Measurements from ENCODE around the gene C12orf57.

The C12orf57 gene

DNA sequence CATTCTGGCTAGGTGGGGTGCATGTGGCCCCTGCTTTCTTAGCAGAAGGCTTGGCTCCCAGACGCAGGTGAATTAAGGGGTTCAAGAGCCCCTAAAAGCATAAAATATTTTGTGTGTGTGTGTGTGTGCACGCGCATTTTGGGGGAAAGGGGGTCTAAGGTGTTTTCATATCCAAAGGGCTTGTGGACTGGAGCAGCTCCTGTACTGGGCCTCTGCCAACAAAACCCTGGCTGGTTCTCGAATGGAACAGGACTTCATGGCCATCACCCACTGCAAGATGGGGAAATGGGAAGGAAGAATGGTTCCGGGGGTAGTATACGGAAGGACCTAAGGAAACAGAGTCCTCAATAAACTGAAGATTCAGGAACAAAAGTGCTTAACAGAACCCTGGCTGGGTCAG is 20.0 kb upstream of the C12orf57 start:
- DNase-seq (ENCODE audit: low spot score): no peak

DNA sequence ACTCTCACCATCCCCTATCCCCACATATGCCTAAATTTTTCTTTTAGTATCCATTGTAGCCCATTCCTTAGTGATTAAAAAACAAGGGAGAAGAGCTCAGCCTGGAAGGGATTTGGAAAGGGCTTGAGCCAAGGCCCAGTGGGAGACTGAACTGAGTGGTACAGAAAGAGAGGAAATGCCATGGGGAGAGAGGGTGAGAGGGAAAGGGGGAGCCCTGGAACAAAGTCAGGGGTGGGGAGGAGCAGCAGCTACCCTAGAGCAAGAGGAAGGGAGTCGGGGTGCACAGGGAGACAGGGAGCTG is 18.6 kb upstream of the C12orf57 start:
- Histone ChIP-seq H3K4me1 (ENCODE audit: insufficient read depth, poor library complexity, severe bottlenecking) (peaks cover 32% of the 10 kb centered on the region), H3K27ac (ENCODE audit: poor library complexity, severe bottlenecking) (peak overlapping the region; percentile 94), H3K9me3 (ENCODE audit: severe bottlenecking) (no peaks in the 10 kb centered on the region), H3K4me3 (ENCODE audit: severe bottlenecking) (peak overlapping the region; percentile 29), H3K27me3 (ENCODE audit: insufficient read depth, poor library complexity, severe bottlenecking) (no peaks in the 10 kb centered on the region), H3K36me3 (ENCODE audit: low read depth) (peaks cover 21% of the 10 kb centered on the region)
- DNase-seq (ENCODE audit: low spot score): no peak
- ATAC-seq (ENCODE audit: low read depth): no peak; the same call in 1 of the 3 replicates
- TF ChIP-seq, protein P1, sequence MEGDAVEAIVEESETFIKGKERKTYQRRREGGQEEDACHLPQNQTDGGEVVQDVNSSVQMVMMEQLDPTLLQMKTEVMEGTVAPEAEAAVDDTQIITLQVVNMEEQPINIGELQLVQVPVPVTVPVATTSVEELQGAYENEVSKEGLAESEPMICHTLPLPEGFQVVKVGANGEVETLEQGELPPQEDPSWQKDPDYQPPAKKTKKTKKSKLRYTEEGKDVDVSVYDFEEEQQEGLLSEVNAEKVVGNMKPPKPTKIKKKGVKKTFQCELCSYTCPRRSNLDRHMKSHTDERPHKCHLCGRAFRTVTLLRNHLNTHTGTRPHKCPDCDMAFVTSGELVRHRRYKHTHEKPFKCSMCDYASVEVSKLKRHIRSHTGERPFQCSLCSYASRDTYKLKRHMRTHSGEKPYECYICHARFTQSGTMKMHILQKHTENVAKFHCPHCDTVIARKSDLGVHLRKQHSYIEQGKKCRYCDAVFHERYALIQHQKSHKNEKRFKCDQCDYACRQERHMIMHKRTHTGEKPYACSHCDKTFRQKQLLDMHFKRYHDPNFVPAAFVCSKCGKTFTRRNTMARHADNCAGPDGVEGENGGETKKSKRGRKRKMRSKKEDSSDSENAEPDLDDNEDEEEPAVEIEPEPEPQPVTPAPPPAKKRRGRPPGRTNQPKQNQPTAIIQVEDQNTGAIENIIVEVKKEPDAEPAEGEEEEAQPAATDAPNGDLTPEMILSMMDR (IDR thresholded peaks at IDR 0.05; ENCODE audit: poor library complexity, severe bottlenecking): no peak

More for the DNA sequence above, 20.0 kb upstream of the C12orf57 start:
- ATAC-seq (ENCODE audit: low read depth): no peak
- H3K4me1 ChIP-seq (ENCODE audit: insufficient read depth, poor library complexity, severe bottlenecking): peaks cover 34% of the 10 kb centered on the region
- no peaks in the 10 kb centered on the region for H3K9me3 ChIP-seq (ENCODE audit: severe bottlenecking)
- peak overlapping the region; percentile 94 for H3K27ac ChIP-seq (ENCODE audit: poor library complexity, severe bottlenecking)
- peaks cover 24% of the 10 kb centered on the region for H3K36me3 ChIP-seq (ENCODE audit: low read depth)
- TF ChIP-seq, protein P1 (IDR thresholded peaks at IDR 0.05; ENCODE audit: poor library complexity, severe bottlenecking): no peak
- no peak overlapping the region for H3K4me3 ChIP-seq (ENCODE audit: severe bottlenecking)
- H3K27me3 ChIP-seq (ENCODE audit: insufficient read depth, poor library complexity, severe bottlenecking): no peaks in the 10 kb centered on the region

DNA sequence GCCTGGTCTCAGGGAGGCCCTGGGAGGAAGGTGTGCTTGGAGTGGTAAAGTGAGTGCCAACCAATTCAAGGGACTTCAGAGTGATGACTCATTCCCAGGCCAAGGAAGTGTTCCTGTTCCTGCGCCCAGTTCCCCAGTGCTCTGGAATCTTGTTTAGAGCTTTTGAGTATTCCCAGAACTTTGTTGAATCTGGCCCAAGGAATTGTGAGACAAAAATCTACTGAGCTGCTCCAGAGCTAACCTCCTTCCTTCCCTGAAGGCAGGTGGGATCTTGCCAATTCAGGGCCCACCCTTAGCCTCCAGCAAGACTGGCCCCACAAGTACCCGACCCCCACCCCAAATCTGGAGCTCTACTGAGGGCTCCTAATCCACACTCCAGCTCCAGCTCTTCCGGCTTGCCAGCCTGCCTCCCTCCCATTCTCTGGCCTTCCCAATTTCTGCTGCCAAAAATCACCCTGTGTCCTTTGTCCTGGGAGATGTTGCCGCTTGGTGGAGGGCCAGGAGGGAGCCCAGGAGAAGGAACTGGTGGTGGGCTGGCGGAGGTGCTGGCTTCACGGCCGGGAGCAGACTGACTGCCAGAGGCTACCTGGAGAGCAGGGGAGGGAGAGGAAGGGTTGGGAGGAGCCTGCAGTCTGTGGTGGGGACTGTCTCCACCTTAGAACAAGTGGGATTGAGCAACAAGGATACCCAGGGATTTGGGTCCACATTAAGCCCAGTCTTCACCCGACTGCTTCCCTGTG is 18.1 kb upstream of the C12orf57 start:
- peak; percentile 64 for ATAC-seq (ENCODE audit: low read depth)
- H3K9me3 ChIP-seq (ENCODE audit: severe bottlenecking): no peaks in the 10 kb centered on the region
- no peaks in the 10 kb centered on the region for H3K27me3 ChIP-seq (ENCODE audit: insufficient read depth, poor library complexity, severe bottlenecking)
- TF ChIP-seq, protein P1 (IDR thresholded peaks at IDR 0.05; ENCODE audit: poor library complexity, severe bottlenecking): no peak
- H3K4me3 ChIP-seq (ENCODE audit: severe bottlenecking): peak overlapping the region; percentile 29
- DNase-seq (ENCODE audit: low spot score): no peak
- peaks cover 32% of the 10 kb centered on the region for H3K4me1 ChIP-seq (ENCODE audit: insufficient read depth, poor library complexity, severe bottlenecking)
- peaks cover 26% of the 10 kb centered on the region for H3K36me3 ChIP-seq (ENCODE audit: low read depth)
- peak overlapping the region; percentile 94 for H3K27ac ChIP-seq (ENCODE audit: poor library complexity, severe bottlenecking)

DNA sequence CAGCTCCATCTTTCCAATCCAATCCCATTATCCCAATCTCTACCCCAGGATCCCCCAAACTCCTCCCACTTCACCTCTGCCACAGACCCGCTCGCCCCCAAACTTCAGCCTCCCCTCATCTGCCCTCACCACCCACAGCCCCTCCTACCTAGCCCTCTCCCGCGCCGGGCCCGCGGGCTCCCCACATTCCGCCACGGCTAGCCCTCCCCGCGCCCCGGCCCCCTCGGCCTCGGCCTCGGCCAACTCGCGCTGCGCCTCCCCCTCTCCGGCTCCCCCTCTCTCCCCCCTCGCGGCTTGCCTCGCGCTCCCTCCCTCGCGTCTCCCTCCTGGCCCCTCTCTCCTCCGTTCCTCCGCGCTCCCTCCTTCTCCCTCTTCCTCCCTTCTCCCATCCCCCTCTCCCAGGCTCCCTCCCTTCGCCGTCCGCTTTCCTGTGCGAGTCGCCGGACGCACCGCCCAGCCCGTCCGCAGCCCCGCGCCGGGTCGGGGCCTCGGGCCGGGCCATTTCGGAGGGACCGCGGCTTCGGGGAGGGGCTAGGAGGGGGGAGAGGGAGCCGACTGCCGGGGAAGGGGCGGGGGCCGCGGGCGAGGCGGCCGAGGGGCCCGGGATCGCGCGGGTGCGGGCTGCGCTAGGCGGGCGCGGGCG is 16.3 kb upstream of the C12orf57 start, which contains the start of gene ATN1:
ATN1 (plus strand) TSS at position 581 of the 643 bp plus-strand sequence. CDS start 6,043 bp downstream, outside the sequence.
- peak; percentile 7; the same call in 2 of the 3 replicates for ATAC-seq (ENCODE audit: low read depth)
- Histone ChIP-seq H3K4me3 (ENCODE audit: severe bottlenecking) (peak within 1 kb of the TSS; percentile 78), H3K27ac (ENCODE audit: poor library complexity, severe bottlenecking) (peak within 1 kb of the TSS; percentile 94), H3K9me3 (ENCODE audit: severe bottlenecking) (no peaks in the 10 kb centered on the region), H3K4me1 (ENCODE audit: insufficient read depth, poor library complexity, severe bottlenecking) (peaks cover 34% of the 10 kb centered on the region), H3K27me3 (ENCODE audit: insufficient read depth, poor library complexity, severe bottlenecking) (no peaks in the 10 kb centered on the region), H3K36me3 (ENCODE audit: low read depth) (peaks cover 25% of the 10 kb centered on the region)
- no peak for DNase-seq (ENCODE audit: low spot score)
- TF ChIP-seq, protein P1 (IDR thresholded peaks at IDR 0.05; ENCODE audit: poor library complexity, severe bottlenecking): no peak

Measured in RWPE2 (cell line).